ENCODE measurements around the gene RAB40C.

The RAB40C gene, protein sequence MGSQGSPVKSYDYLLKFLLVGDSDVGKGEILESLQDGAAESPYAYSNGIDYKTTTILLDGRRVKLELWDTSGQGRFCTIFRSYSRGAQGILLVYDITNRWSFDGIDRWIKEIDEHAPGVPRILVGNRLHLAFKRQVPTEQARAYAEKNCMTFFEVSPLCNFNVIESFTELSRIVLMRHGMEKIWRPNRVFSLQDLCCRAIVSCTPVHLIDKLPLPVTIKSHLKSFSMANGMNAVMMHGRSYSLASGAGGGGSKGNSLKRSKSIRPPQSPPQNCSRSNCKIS

DNA sequence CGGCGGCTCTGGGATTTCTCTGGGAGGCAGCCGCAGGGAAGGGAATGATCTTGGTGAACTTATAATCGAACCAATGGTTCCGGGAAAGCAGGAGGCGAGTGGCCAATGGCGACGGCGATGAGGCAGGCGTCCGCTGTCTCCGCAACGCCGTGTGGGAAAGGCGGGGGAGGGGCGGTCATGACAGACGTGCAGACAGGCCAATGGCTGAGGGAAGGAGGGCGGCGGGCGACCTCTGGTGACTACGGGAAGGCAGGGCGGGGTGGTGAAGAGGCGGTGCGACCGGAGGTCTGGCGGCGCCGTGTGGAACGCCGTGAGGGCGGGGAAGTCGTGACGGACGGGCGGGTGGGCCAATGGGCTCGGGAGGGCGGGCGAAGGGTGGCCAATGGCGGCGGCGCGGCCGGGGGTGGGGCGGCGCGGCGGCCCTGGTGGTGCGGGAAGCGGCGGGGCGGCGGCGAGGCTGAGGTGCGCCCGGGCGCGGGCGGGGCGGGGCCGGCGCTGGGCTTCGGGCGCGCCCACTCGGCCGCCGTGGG is at the start of gene RAB40C:
RAB40C (plus strand) TSS at position 409 of the 530 bp plus-strand sequence. CDS start 226 bp downstream, outside the sequence.
- DNase-seq (peak; percentile 99), ATAC-seq (ENCODE audit: insufficient read depth, low read depth) (peak; percentile 84)
- TF ChIP-seq EZH2 (IDR thresholded peaks at IDR 0.05; ENCODE audit: borderline replicate concordance, low read depth, low read length, severe bottlenecking), result no peak
- TF ChIP-seq, protein P1, sequence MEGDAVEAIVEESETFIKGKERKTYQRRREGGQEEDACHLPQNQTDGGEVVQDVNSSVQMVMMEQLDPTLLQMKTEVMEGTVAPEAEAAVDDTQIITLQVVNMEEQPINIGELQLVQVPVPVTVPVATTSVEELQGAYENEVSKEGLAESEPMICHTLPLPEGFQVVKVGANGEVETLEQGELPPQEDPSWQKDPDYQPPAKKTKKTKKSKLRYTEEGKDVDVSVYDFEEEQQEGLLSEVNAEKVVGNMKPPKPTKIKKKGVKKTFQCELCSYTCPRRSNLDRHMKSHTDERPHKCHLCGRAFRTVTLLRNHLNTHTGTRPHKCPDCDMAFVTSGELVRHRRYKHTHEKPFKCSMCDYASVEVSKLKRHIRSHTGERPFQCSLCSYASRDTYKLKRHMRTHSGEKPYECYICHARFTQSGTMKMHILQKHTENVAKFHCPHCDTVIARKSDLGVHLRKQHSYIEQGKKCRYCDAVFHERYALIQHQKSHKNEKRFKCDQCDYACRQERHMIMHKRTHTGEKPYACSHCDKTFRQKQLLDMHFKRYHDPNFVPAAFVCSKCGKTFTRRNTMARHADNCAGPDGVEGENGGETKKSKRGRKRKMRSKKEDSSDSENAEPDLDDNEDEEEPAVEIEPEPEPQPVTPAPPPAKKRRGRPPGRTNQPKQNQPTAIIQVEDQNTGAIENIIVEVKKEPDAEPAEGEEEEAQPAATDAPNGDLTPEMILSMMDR (IDR thresholded peaks at IDR 0.05; ENCODE audit: borderline replicate concordance, extremely low read depth, low read length, poor library complexity, severe bottlenecking), result peak; percentile 23
- Histone ChIP-seq H3K36me3 (ENCODE audit: insufficient read depth, low read length) (peaks cover 14% of the 10 kb centered on the region), H4K20me1 (ENCODE audit: insufficient read depth, low read length) (peaks cover 63% of the 10 kb centered on the region), H3K27ac (ENCODE audit: low read length) (peak within 1 kb of the TSS; percentile 95), H3K27me3 (ENCODE audit: insufficient read depth, low read length, poor library complexity) (no peaks in the 10 kb centered on the region), H3K4me3 (ENCODE audit: low read depth in 1 of 2, low read length in 2 of 2) (peak within 1 kb of the TSS; percentile 85 to 86; a peak in 3 of 4 replicates), H2AFZ (ENCODE audit: low read depth, low read length) (peak within 1 kb of the TSS; percentile 86), H3K9me3 (ENCODE audit: insufficient read depth, low read length, severe bottlenecking) (no peaks in the 10 kb centered on the region), H3K79me2 (ENCODE audit: insufficient read depth, low read length) (peaks cover 66% of the 10 kb centered on the region), H3K4me2 (ENCODE audit: insufficient read depth, low read length) (peak within 1 kb of the TSS; percentile 100), H3K9ac (ENCODE audit: low read depth, low read length) (peak within 1 kb of the TSS; percentile 89), H3K4me1 (ENCODE audit: insufficient read depth, low read length) (peaks cover 36% of the 10 kb centered on the region)

DNA sequence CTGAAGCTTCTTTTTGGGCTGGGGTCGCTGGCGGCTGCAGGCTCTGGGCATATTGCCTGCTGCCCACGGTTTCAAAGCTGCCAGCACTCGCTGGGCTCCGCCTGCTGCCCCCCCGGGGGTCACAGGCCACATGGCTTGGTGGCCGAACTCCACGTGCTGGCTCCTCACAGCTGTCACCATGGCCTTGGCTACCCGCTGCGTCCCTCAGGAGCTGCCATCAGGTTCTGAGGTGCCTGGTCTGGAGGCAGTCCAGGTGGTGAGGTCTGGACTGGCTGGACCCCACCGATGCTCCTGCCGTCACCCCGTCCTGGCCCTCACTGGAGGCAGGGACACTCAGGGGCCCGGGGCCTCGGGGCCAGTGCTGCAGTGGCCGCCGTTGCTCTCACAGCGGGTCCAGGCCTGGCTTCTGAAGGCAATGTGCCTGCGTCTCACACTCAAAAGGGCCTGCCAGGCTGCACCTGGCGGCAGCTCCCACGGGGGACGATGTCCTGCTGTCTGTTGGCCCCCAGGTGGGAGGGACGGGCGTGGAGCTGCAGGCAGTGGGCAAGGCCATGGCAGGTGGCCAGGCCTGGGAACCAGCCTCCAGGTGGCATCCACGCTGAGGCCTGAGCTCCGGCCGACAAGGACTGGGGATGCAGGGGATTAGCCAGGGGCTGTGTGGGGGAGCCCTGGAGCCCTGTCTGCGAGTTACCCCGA is 49.1 kb upstream of the RAB40C start:
- Histone ChIP-seq H3K4me3 (ENCODE audit: low read depth in 1 of 2, low read length in 2 of 2) (no peak overlapping the region), H2AFZ (ENCODE audit: low read depth, low read length) (no peak overlapping the region), H3K4me1 (ENCODE audit: insufficient read depth, low read length) (no peaks in the 10 kb centered on the region), H3K4me2 (ENCODE audit: insufficient read depth, low read length) (no peak overlapping the region), H3K79me2 (ENCODE audit: insufficient read depth, low read length) (peaks cover 89% of the 10 kb centered on the region), H3K36me3 (ENCODE audit: insufficient read depth, low read length) (peaks cover 34% of the 10 kb centered on the region), H3K9me3 (ENCODE audit: insufficient read depth, low read length, severe bottlenecking) (no peaks in the 10 kb centered on the region), H3K27me3 (ENCODE audit: insufficient read depth, low read length, poor library complexity) (no peaks in the 10 kb centered on the region), H4K20me1 (ENCODE audit: insufficient read depth, low read length) (peaks cover 88% of the 10 kb centered on the region), H3K27ac (ENCODE audit: low read length) (no peak overlapping the region), H3K9ac (ENCODE audit: low read depth, low read length) (no peak overlapping the region)
- TF ChIP-seq, protein P1 (IDR thresholded peaks at IDR 0.05; ENCODE audit: borderline replicate concordance, extremely low read depth, low read length, poor library complexity, severe bottlenecking), result no peak
- no peak for TF ChIP-seq EZH2 (IDR thresholded peaks at IDR 0.05; ENCODE audit: borderline replicate concordance, low read depth, low read length, severe bottlenecking)
- ATAC-seq (ENCODE audit: insufficient read depth, low read depth), result no peak
- DNase-seq, result no peak

DNA sequence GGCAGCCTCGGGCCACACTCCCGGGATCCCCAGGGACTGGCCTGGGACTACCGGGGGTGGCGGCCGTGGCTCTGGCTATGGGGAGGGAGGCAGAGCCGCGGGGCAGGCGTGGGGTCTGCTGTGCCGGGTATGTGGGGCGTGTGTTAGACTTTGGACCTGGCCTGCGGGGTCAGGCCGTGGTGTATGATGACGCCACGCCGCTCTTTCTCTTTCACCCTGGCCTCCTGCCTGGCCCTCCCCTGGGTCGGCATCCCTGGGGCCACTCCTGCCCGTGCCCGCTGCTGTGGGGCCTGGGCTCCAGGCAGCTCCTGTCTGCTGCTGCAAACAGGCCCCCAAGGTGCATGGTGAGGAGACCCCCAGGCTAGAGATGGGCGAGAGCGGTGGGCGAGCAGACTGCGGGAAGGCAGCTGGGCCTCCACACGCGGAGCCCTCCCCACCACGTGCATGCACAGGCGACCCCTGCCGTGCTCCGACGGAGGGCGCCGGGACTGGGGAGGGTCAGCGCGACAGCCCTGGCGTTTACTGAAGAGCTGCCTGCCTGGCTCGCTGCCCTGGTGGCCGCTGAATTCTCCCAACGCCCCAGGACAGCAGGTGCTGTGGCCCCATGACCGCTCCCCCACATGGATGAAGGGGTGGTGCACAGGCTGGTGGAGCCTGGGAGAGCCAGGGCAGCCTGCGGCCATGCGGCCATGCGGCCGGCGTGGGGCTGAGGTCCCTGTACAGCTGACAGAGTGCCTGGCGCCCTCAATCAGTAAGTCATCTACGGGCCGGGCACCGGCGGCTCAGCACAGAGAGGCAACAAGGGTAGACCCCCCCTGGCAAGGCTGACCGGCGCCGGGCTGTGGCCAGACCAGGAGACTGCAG is 46.3 kb upstream of the RAB40C start:
- peaks cover 29% of the 10 kb centered on the region for H3K36me3 ChIP-seq (ENCODE audit: insufficient read depth, low read length)
- ATAC-seq (ENCODE audit: insufficient read depth, low read depth), result no peak
- peaks cover 67% of the 10 kb centered on the region for H3K79me2 ChIP-seq (ENCODE audit: insufficient read depth, low read length)
- H4K20me1 ChIP-seq (ENCODE audit: insufficient read depth, low read length), result peaks cover 79% of the 10 kb centered on the region
- no peak overlapping the region for H2AFZ ChIP-seq (ENCODE audit: low read depth, low read length)
- DNase-seq, result no peak
- no peak overlapping the region for H3K27ac ChIP-seq (ENCODE audit: low read length)
- no peaks in the 10 kb centered on the region for H3K4me1 ChIP-seq (ENCODE audit: insufficient read depth, low read length)
- TF ChIP-seq EZH2 (IDR thresholded peaks at IDR 0.05; ENCODE audit: borderline replicate concordance, low read depth, low read length, severe bottlenecking), result no peak
- TF ChIP-seq, protein P1 (IDR thresholded peaks at IDR 0.05; ENCODE audit: borderline replicate concordance, extremely low read depth, low read length, poor library complexity, severe bottlenecking), result no peak
- no peak overlapping the region for H3K9ac ChIP-seq (ENCODE audit: low read depth, low read length)
- no peaks in the 10 kb centered on the region for H3K9me3 ChIP-seq (ENCODE audit: insufficient read depth, low read length, severe bottlenecking)
- H3K27me3 ChIP-seq (ENCODE audit: insufficient read depth, low read length, poor library complexity), result no peaks in the 10 kb centered on the region
- H3K4me2 ChIP-seq (ENCODE audit: insufficient read depth, low read length), result no peak overlapping the region
- H3K4me3 ChIP-seq (ENCODE audit: low read depth in 1 of 2, low read length in 2 of 2), result no peak overlapping the region

Measured in DND-41 (cell line).